Activated gamma-delta T cell (primary cell): ENCODE data around the gene RNF26.

Experiments
- DNase-seq: peaks from one replicate; lab custom pipeline; 2025; lab: John Stamatoyannopoulos, UW
- total RNA-seq, 2 donors: gene quantifications; one replicate each; lab custom pipeline; 2026; lab: John Stamatoyannopoulos, UW

Gene RNF26
- total RNA-seq: 10.5 to 11.8 reads per million in 2 donors

- peak; percentile 44 for DNase-seq
Measured at GRCh38 chr11:119334174-119334930, at the start of gene RNF26. Gene RNF26 (plus strand): TSS chr11:119334527. CDS start chr11:119335123, 596 bp downstream.

- DNase-seq: no peak
Measured at GRCh38 chr11:119285431-119285830, 48.9 kb upstream of the RNF26 start.

GRCh38 chr11:119288219-119288618 lies 46.1 kb upstream of the RNF26 start:
- DNase-seq: no peak

- DNase-seq: no peak
Measured at GRCh38 chr11:119290894-119291497, 43.3 kb upstream of the RNF26 start.

GRCh38 chr11:119293461-119293860 lies 40.9 kb upstream of the RNF26 start:
- no peak for DNase-seq

- no peak for DNase-seq
Measured at GRCh38 chr11:119295178-119295577, 39.1 kb upstream of the RNF26 start.

GRCh38 chr11:119297938-119298337 lies 36.4 kb upstream of the RNF26 start:
- DNase-seq: no peak

GRCh38 chr11:119298726-119299125 lies 35.6 kb upstream of the RNF26 start:
- DNase-seq: no peak

GRCh38 chr11:119299416-119299815 lies 34.9 kb upstream of the RNF26 start:
- DNase-seq: no peak

GRCh38 chr11:119300198-119300964 lies 33.9 kb upstream of the RNF26 start:
- DNase-seq: no peak

GRCh38 chr11:119303227-119303718 lies 31.1 kb upstream of the RNF26 start:
- DNase-seq: no peak

GRCh38 chr11:119305556-119306372 lies 28.6 kb upstream of the RNF26 start:
- DNase-seq: no peak

- no peak for DNase-seq
Measured at GRCh38 chr11:119306373-119306890, 27.9 kb upstream of the RNF26 start.

- DNase-seq: no peak
Measured at GRCh38 chr11:119307219-119307618, 27.1 kb upstream of the RNF26 start.

- DNase-seq: no peak
Measured at GRCh38 chr11:119307974-119308373, 26.4 kb upstream of the RNF26 start.

- DNase-seq: no peak
Measured at GRCh38 chr11:119309411-119309810, 24.9 kb upstream of the RNF26 start.

- no peak for DNase-seq
Measured at GRCh38 chr11:119309953-119310681, 24.2 kb upstream of the RNF26 start.

- DNase-seq: no peak
Measured at GRCh38 chr11:119310682-119311052, 23.7 kb upstream of the RNF26 start.

- no peak for DNase-seq
Measured at GRCh38 chr11:119314726-119315125, 19.6 kb upstream of the RNF26 start.

- DNase-seq: no peak
Measured at GRCh38 chr11:119315131-119316015, 19.0 kb upstream of the RNF26 start.
